H9 (cell line): ENCODE data around the gene CBR1. TPM values are rescaled to one million over a fixed set of nuclear protein-coding genes. Genes with fewer than 3 reads are reported as not detected.

ENCODE experiments used
- DNase-seq: peaks from one replicate; pipeline ENCODE4 v3.0.0-alpha.2; 2017
- H2AFZ ChIP-seq: one replicate; pipeline ENCODE4 v1.6.1; 2013; ENCODE audit warnings: mild to moderate bottlenecking, low read length, control low read depth, moderate library complexity
- H2AK5ac ChIP-seq: 2 replicates; pipeline ENCODE4 v1.6.1; 2013; ENCODE audit warnings: low read length, control low read depth, mixed read lengths; ENCODE audit not compliant: insufficient read length
- H2BK120ac ChIP-seq: one replicate; pipeline ENCODE4 v1.6.1; 2013; ENCODE audit warnings: low read depth, mild to moderate bottlenecking, low read length, control low read depth, inconsistent platforms; ENCODE audit not compliant: poor library complexity, severe bottlenecking
- H2BK12ac ChIP-seq: 2 replicates; pipeline ENCODE4 v1.6.1; 2013; ENCODE audit warnings: low read length, control low read depth, mixed read lengths, low read depth; ENCODE audit not compliant: insufficient read length
- H2BK15ac ChIP-seq: 2 replicates; pipeline ENCODE4 v1.6.1; 2013; ENCODE audit warnings: low read depth, low read length, control low read depth
- H2BK20ac ChIP-seq: one replicate; pipeline ENCODE4 v1.6.1; 2013; ENCODE audit warnings: low read depth, mild to moderate bottlenecking, low read length, control low read depth, inconsistent platforms; ENCODE audit not compliant: poor library complexity, severe bottlenecking
- H2BK5ac ChIP-seq: 2 replicates; pipeline ENCODE4 v1.6.1; 2013; ENCODE audit warnings: low read length, control low read depth, mixed read lengths; ENCODE audit not compliant: insufficient read length
- H3K14ac ChIP-seq: 2 replicates; pipeline ENCODE4 v1.6.1; 2013; ENCODE audit warnings: low read length, control low read depth; ENCODE audit not compliant: insufficient read depth
- H3K18ac ChIP-seq: 2 replicates; pipeline ENCODE4 v1.6.1; 2013; ENCODE audit warnings: low read depth, mild to moderate bottlenecking, mixed read lengths, low read length, control low read depth; ENCODE audit not compliant: insufficient read length
- H3K23ac ChIP-seq: 2 replicates; pipeline ENCODE4 v1.6.1; 2013; ENCODE audit warnings: low read length, control low read depth, mixed read lengths, low read depth; ENCODE audit not compliant: insufficient read length
- H3K23me2 ChIP-seq: 2 replicates; pipeline ENCODE4 v1.6.1; 2013; ENCODE audit warnings: low read depth, mild to moderate bottlenecking, mixed read lengths, low read length, control low read depth; ENCODE audit not compliant: insufficient read length, poor library complexity, severe bottlenecking
- H3K27ac ChIP-seq: 2 replicates; pipeline ENCODE4 v1.5.1; 2013; ENCODE audit warnings: low read length, control low read depth, mixed read lengths, low read depth; ENCODE audit not compliant: insufficient read length
- H3K27me3 ChIP-seq: 2 replicates; pipeline ENCODE4 v1.6.1; 2013; ENCODE audit warnings: low read length, control low read depth, inconsistent platforms; ENCODE audit not compliant: insufficient read depth
- H3K4ac ChIP-seq: 2 replicates; pipeline ENCODE4 v1.6.1; 2013; ENCODE audit warnings: low read depth, mild to moderate bottlenecking, control low read depth, inconsistent platforms, low read length, moderate library complexity
- H3K4me1 ChIP-seq: 2 replicates; pipeline ENCODE4 v1.6.1; 2013; ENCODE audit warnings: low read length, control low read depth, inconsistent platforms; ENCODE audit not compliant: insufficient read depth
- H3K4me2 ChIP-seq: 2 replicates; pipeline ENCODE4 v1.6.1; 2013; ENCODE audit warnings: low read length, control low read depth, mixed read lengths; ENCODE audit not compliant: insufficient read length, insufficient read depth
- H3K56ac ChIP-seq: 2 replicates; pipeline ENCODE4 v1.6.1; 2013; ENCODE audit warnings: low read depth, mild to moderate bottlenecking, mixed read lengths, low read length, control low read depth; ENCODE audit not compliant: insufficient read length
- H3K79me1 ChIP-seq: 2 replicates; pipeline ENCODE4 v1.6.1; 2013; ENCODE audit warnings: low read depth, mild to moderate bottlenecking, moderate library complexity, low read length, control low read depth, inconsistent platforms; ENCODE audit not compliant: insufficient read depth, poor library complexity, severe bottlenecking
- H3K79me2 ChIP-seq: 2 replicates; pipeline ENCODE4 v1.6.1; 2013; ENCODE audit warnings: low read length, control low read depth, inconsistent platforms; ENCODE audit not compliant: insufficient read depth
- H3K9ac ChIP-seq: 2 replicates; pipeline ENCODE4 v1.6.1; 2013; ENCODE audit warnings: low read length, control low read depth, mixed read lengths; ENCODE audit not compliant: insufficient read length; ENCODE audit errors: extremely low read depth
- H3K9me3 ChIP-seq: one replicate; pipeline ENCODE4 v1.6.1; 2013; ENCODE audit warnings: low read depth, low read length, inconsistent platforms; ENCODE audit not compliant: control insufficient read depth
- H3T11ph ChIP-seq: one replicate; pipeline ENCODE4 v1.6.1; 2013; ENCODE audit warnings: mild to moderate bottlenecking, low read length, control low read depth, inconsistent platforms
- H4K20me1 ChIP-seq: one replicate; pipeline ENCODE4 v1.6.1; 2013; ENCODE audit not compliant: control insufficient read depth, insufficient read length, insufficient read depth
- H4K5ac ChIP-seq: 2 replicates; pipeline ENCODE4 v1.6.1; 2013; ENCODE audit warnings: low read depth, mild to moderate bottlenecking, mixed read lengths, low read length, control low read depth; ENCODE audit not compliant: insufficient read length
- H4K8ac ChIP-seq: replicated peaks from 2 replicates; pipeline ENCODE4 v1.6.1; 2013; ENCODE audit warnings: low read length, control low read depth, mixed read lengths, low read depth; ENCODE audit not compliant: insufficient read length
- H4K91ac ChIP-seq: 2 replicates; pipeline ENCODE4 v1.6.1; 2013; ENCODE audit warnings: low read depth, mild to moderate bottlenecking, moderate library complexity, mixed read lengths, low read length, control low read depth; ENCODE audit not compliant: insufficient read length
- H3K27ac Mint-ChIP-seq, 3 experiments: 2 replicates in 2 of 3; 3 replicates in 1 of 3; pipeline ENCODE4 v1.8.0; 2020 to 2021; ENCODE audit warnings: mixed read lengths in 3 of 3, mild to moderate bottlenecking in 1 of 3, moderate library complexity in 1 of 3
- H3K27me3 Mint-ChIP-seq: 2 replicates; pipeline ENCODE4 v1.8.0; 2021; ENCODE audit warnings: low read depth, mild to moderate bottlenecking, moderate library complexity, mixed read lengths
- H3K36me3 Mint-ChIP-seq, 3 experiments: 2 replicates in 2 of 3; 3 replicates in 1 of 3; pipeline ENCODE4 v1.8.0; 2020 to 2021; ENCODE audit warnings: low read depth in 3 of 3, mixed read lengths in 3 of 3; ENCODE audit not compliant: insufficient read depth in 1 of 3
- H3K4me1 Mint-ChIP-seq, 2 experiments: 2 replicates each; pipeline ENCODE4 v1.8.0; 2020; ENCODE audit warnings: mixed read lengths in 2 of 2
- H3K4me3 Mint-ChIP-seq, 2 experiments: 2 replicates in 1 of 2; 3 replicates in 1 of 2; pipeline ENCODE4 v1.8.0; 2020 to 2021; ENCODE audit warnings: mild to moderate bottlenecking in 2 of 2, mixed read lengths in 2 of 2, moderate library complexity in 1 of 2
- H3K9me3 Mint-ChIP-seq, 2 experiments: 2 replicates in 1 of 2; 3 replicates in 1 of 2; pipeline ENCODE4 v1.8.0; 2020; ENCODE audit warnings: mild to moderate bottlenecking in 2 of 2, mixed read lengths in 2 of 2, moderate library complexity in 1 of 2
- WGBS: extraction: QIAGEN DNeasy Blood & Tissue Kit; methylation state at CpG from one replicate; pipeline ENCODE4 v1.1.7; 2013; ENCODE audit warnings: missing lambda C conversion rate, low lambda C conversion rate, mixed read lengths; ENCODE audit not compliant: insufficient read length; ENCODE audit errors: extremely low coverage; 5-methylcytosine and 5-hydroxymethylcytosine counted together
- total RNA-seq: library from RNA; stranded (reverse); gene quantifications from 2 replicates; pipeline ENCODE4 v1.2.1, GENCODE V29; 2021
- TF ChIP-seq, protein P1 (sequence below): fragments of 200-600 bp; sonication (generic); conservative IDR thresholded peaks from 3 replicates; pipeline ENCODE4 v1.8.0; 2021; ENCODE audit warnings: antibody characterized with exemption, mild to moderate bottlenecking

CBR1 gene
- total RNA-seq, 1 experiment from 2014 or later, result 5.7 TPM

DNA sequence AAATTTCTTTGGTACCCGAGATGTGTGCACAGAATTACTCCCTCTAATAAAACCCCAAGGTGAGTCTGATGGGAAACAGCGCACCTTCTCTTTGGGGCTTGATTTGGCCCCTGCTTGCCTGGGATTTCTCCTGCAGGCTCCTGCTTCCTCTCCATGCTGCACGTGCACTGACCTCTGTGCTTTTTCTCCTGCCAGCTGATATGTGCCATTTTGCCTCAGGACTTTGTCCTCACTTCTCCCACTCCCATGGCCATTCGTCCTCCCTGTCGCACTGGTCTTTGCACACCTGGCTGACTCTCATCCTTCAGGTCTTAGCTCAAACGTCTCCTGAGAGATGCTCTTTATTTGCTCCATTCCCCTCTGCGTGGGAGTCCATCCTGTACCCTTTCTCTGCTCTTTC, 1.2 kb downstream of the CBR1 start:
- H3K9me3 ChIP-seq, result peaks cover 14% of the 10 kb centered on the region
- H2AK5ac ChIP-seq, result no peak overlapping the region
- H3K23ac ChIP-seq, result no peak overlapping the region
- Mint-ChIP-seq H3K4me1 (peaks cover 20% of the 10 kb centered on the region in 2 experiments), H3K36me3 (peaks cover 6 to 22% (median 20%) of the 10 kb centered on the region in 3 experiments), H3K27me3 (no peaks in the 10 kb centered on the region; the same call in 1 of the 2 replicates), H3K27ac (no peak overlapping the region), H3K4me3 (peak overlapping the region in 1 of 2 experiments; percentile 81; a peak in 3 of 5 replicates), H3K9me3 (peaks cover 10 to 14% of the 10 kb centered on the region in 2 experiments)
- H4K20me1 ChIP-seq, result no peaks in the 10 kb centered on the region
- no peaks in the 10 kb centered on the region; the same call in 1 of the 2 replicates for H3K79me2 ChIP-seq
- no peaks in the 10 kb centered on the region for H3K27me3 ChIP-seq
- no CpG with 5 or more reads among the region's 7 CpGs for WGBS
- no peaks in the 10 kb centered on the region for H3K79me1 ChIP-seq
- no peak overlapping the region for H3K27ac ChIP-seq
- no peak overlapping the region for H2BK120ac ChIP-seq
- no peak overlapping the region for H3T11ph ChIP-seq
- H2AFZ ChIP-seq, result no peak overlapping the region
- H2BK20ac ChIP-seq, result no peak overlapping the region
- no peak overlapping the region for H2BK5ac ChIP-seq
- no peak overlapping the region for H3K9ac ChIP-seq
- no peak overlapping the region for H3K18ac ChIP-seq
- no peak overlapping the region for H2BK12ac ChIP-seq
- H3K56ac ChIP-seq, result no peak overlapping the region
- H3K4ac ChIP-seq, result no peak overlapping the region
- no peak overlapping the region for H3K14ac ChIP-seq
- no peak overlapping the region for H4K91ac ChIP-seq
- no peak overlapping the region for H2BK15ac ChIP-seq
- peaks cover 5% of the 10 kb centered on the region for H3K23me2 ChIP-seq
- H4K8ac ChIP-seq, result no peak overlapping the region
- peak overlapping the region; percentile 72 for H3K4me2 ChIP-seq
- no peak overlapping the region for H4K5ac ChIP-seq
- TF ChIP-seq, protein P1, sequence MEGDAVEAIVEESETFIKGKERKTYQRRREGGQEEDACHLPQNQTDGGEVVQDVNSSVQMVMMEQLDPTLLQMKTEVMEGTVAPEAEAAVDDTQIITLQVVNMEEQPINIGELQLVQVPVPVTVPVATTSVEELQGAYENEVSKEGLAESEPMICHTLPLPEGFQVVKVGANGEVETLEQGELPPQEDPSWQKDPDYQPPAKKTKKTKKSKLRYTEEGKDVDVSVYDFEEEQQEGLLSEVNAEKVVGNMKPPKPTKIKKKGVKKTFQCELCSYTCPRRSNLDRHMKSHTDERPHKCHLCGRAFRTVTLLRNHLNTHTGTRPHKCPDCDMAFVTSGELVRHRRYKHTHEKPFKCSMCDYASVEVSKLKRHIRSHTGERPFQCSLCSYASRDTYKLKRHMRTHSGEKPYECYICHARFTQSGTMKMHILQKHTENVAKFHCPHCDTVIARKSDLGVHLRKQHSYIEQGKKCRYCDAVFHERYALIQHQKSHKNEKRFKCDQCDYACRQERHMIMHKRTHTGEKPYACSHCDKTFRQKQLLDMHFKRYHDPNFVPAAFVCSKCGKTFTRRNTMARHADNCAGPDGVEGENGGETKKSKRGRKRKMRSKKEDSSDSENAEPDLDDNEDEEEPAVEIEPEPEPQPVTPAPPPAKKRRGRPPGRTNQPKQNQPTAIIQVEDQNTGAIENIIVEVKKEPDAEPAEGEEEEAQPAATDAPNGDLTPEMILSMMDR, result no peak
- DNase-seq, result no peak
- H3K4me1 ChIP-seq, result peaks cover 5% of the 10 kb centered on the region
